ENCODE data around the gene GPR84.

GRCh38 chr12:54363618-54364017, 668 bp downstream of the GPR84 start:
- TF ChIP-seq CTCF (IDR thresholded peaks at IDR 0.05 in 2 of 3, conservative IDR thresholded peaks at IDR 0.05 in 1 of 3; ENCODE audit: control insufficient read depth in 2 of 3, extremely low read depth in 1 of 3, insufficient read depth in 1 of 3, low read depth in 3 of 3, low read length in 3 of 3) (no peak), SIX5 (IDR thresholded peaks at IDR 0.05; ENCODE audit: low read depth, low read length, severe bottlenecking) (no peak), CREB1 (IDR thresholded peaks at IDR 0.05; ENCODE audit: low read depth) (no peak), MXI1 (IDR thresholded peaks at IDR 0.05; ENCODE audit: low read depth, low read length) (no peak), PAX8 (IDR thresholded peaks at IDR 0.05) (no peak), MLLT1 (IDR thresholded peaks at IDR 0.05) (no peak), PBX3 (IDR thresholded peaks at IDR 0.05; ENCODE audit: insufficient replicate concordance, low read depth, low read length) (no peak), GABPA (IDR thresholded peaks at IDR 0.05; ENCODE audit: low read depth) (no peak), CBX5 (IDR thresholded peaks at IDR 0.05; ENCODE audit: low read depth) (no peak), IRF5 (IDR thresholded peaks at IDR 0.05; ENCODE audit: borderline replicate concordance) (no peak), EP300 (IDR thresholded peaks at IDR 0.05; ENCODE audit: borderline replicate concordance in 1 of 2, control insufficient read depth in 1 of 2, low read depth in 2 of 2, low read length in 2 of 2) (no peak)
- TF ChIP-seq, protein P1, sequence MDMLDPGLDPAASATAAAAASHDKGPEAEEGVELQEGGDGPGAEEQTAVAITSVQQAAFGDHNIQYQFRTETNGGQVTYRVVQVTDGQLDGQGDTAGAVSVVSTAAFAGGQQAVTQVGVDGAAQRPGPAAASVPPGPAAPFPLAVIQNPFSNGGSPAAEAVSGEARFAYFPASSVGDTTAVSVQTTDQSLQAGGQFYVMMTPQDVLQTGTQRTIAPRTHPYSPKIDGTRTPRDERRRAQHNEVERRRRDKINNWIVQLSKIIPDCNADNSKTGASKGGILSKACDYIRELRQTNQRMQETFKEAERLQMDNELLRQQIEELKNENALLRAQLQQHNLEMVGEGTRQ (IDR thresholded peaks at IDR 0.05; ENCODE audit: borderline replicate concordance, low read depth, low read length): no peak

Data from GM12878 (cell line).